HG02938 (cell line): ENCODE measurements around the gene RRP8.

ENCODE experiments used
- ATAC-seq: cut with Tn5 transposase; IDR thresholded peaks from one replicate; pipeline ENCODE4 v1.9.1; 2021; ENCODE audit warnings: mild to moderate bottlenecking, moderate library complexity; ENCODE audit not compliant: unreplicated experiment

RRP8 gene

DNA sequence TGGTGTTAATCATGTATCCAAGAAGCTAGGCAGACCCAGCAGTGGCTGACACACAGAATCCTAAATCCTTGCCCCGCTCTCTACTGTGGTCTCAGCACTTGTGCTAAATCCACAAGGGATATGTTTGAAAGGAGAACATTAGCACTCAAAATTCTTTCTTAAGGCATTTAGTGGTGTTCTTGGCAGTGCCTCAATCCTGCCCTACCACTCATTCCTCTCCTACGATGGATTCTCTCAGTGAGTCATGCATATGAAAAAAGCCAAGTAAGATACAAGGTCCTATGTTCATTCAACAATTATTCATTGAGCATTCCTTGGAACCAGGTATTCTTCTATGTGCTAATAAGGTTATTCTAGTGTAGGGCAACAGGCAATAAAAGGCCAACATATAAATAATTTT is 31.2 kb downstream of the RRP8 start:
- ATAC-seq: no peak

DNA sequence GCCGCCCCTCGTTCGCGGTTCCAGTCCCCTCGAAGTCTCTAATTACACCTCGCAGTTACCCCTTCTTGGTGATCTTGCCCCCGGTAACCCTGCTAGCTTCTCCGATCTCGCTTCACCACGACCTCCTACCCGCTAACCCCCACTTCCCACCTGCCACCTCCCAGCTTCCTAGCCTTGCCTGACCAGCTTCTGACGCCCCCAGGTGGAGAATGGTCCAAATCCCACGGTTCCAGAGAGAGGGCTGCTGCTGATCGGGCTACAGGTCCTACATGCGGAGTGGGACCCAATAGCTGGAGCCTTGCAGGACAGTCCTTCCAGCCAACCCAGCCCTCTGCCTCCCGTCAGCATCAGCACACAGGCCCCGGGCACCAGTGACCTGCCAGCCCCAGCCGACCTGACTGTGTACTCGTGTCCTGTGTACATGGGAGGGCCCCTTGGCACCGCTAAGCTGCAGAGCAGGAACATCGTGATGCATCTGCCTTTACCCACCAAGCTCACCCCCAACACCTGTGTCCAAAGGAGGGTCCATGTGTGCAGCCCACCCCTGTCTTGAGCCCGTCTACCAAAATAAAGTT is 31.9 kb downstream of the RRP8 start:
- ATAC-seq: no peak

DNA sequence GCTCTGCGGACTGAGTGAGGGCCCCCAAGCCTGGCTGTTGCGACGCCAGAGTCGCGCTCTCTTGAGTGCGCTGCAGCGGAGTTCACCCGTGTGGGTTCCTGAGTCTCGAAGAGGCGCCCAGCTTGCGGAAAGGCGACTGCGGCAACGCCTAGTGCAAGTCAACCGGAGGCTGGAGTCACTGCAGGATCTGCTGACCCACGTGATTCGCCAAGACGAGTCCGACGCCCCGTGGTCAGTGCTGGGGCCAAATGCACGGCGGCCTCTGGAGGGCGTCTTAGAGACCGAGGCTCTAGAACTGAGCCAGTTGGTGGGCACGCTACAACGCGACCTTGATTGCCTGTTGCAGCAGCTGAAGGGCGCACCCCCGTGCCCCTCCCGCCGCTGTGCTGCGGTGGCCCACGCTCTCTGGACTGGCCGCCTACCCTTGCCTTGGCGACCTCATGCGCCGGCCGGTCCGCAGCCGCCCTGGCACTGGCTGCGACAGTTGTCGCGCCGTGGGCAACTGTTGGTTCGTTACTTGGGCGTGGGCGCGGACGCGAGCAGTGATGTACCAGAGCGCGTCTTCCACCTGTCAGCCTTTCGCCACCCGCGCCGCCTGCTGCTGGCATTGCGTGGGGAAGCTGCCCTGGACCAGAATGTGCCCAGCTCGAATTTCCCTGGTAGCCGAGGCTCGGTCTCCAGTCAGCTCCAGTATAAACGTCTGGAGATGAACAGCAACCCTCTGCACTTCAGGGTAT is 32.6 kb downstream of the RRP8 start:
- ATAC-seq: no peak

DNA sequence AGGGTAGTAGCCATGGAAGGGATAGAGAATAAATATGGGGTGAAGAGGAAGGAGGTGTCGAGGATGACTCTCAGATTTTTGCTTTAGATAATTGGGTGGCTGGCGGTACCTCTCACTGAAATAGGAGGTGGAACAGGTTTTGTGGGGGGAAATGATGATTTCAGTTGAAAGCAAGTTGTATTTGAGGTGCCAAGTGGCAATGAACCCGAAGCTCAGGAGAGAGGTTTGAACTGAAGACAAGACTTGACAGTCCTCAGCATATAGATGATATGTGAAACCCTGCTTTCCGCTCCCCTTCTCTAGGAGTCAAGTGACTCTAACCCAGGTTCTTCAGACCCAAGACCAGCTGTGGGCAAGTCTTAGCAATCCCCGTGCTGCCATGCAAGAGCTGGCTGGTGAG is 33.7 kb downstream of the RRP8 start:
- no peak for ATAC-seq

DNA sequence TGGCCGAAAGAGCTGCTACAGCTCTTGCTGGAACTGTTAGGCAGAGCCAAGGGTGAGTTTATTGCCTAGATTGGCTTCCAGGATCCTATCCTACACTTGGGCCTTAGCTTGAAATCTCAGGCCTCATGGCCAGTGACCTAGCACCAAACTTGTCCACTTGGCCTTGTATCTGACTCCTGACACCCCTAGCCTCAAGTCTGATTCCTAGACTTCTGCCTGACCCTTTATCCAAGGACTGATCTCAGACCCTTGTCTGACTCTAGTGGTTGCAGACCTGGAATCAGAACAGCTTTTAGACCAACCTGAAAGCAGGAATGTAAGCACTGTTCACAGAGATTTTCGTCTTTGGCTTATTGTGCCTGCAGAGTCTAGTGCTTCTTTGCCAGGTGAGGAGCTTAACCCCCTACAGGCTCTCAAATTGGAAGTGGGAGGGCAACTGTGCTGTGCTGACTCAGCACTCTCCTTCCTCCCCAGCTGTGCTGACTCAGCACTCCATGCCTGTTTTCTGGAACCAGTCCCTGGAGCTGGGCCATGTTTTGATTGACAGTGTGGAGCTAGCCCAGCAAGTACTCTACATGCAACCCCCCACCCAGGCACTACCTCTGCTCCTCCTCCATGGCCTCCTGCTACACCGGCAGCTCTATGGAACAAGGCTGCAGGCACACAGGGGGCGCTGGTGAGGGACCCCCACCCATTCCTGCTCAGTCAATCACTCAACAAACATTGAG is 35.1 kb downstream of the RRP8 start:
- ATAC-seq: no peak

DNA sequence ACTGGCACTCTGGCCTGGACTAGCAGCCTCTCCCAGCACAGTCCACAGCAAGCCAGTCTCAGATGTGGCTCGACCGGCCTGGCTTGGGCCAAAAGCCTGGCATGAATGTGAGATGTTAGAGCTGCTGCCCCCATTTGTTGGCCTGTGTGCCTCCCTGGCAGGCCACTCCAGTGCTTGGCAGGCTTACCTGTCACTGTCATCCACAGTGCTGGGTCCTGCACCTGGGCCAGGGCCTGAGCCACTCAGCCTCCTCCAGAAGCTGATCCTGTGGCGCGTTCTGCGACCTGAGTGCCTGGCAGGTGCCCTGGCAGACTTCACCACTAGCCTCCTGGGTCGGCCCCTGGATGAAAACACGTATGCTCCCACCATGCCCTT is 36.1 kb downstream of the RRP8 start:
- ATAC-seq: no peak

DNA sequence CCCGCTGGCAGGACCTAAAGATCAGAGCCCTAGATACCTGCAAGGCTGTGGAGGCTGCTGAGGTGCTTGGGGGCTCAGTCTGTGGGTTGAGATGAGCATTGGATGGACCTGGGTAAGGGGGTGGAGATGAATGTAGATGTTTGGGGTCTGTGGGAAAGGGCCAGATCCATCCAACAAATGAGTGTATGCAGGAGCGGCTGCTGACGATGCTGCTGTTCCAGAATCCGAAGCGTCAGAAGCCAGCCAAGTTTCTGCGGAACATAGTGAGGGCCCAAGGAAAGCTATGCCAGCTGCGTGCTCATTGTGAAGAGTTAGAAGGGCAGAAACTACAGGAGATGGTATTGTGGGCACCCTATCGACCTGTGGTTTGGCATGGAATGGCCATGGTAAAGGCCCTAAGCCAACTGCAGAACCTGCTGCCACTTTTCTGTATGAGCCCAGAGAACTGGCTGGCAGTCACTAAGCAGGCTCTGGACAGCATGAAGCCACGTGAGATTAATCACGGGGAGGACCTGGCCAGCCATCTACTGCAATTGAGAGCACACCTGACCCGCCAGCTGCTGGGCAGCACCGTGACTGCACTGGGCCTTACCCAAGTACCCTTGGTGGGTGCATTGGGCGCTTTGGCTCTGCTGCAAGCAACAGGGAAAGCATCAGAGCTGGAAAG is 36.6 kb downstream of the RRP8 start:
- no peak for ATAC-seq

DNA sequence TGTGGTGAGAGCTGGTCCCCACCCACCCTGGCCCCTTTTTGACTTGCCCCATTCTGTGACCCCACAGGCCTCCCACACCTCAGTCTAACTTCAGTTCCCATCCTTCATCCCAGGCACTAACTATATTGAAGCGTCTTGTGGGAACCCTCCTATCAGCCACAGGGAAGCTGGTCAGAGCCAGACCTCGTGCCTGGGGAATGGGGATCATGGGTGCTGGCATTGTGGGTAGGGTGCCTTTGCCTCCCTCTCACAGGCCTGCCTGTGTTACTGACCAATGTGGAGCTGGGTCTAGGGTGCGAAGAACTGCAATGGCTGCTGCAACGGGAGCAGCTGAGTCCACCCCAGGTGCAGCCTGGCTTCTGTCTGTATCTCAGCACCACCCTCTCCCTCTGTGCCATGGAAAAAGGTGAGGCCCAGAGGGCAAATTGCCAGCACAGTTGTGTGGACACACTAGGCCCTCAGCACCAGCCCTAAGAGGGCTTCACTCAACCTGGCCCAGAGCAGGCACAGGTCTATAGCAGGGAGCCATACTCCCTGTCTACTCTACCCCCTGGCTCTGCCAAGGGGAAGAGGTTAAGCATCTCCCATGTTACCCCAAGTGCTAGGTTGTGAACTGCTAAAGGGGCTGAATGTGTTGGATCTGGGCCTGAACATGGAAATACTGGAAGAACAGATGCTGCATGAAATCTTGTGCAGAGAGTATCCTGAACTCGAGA is 37.3 kb downstream of the RRP8 start:
- ATAC-seq: no peak

DNA sequence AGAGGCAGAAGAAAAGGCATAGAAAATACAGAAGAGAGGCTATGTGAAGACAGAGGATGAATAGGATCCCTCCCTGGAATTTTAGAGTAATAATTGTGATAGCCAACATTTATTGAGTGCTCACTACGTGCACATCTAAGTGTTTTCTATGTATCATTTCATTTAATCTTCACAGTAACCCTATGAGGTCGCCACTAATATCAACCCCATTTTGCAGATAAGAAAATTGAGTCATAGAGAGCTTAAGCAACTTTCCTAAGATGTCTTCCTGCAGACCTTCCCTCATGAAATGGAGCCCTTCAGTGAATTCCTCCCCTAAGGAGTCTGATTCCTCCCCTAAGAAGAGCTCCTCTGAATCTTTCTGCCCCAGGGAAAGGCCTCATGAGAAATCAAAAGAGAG is 38.1 kb downstream of the RRP8 start:
- ATAC-seq: no peak

DNA sequence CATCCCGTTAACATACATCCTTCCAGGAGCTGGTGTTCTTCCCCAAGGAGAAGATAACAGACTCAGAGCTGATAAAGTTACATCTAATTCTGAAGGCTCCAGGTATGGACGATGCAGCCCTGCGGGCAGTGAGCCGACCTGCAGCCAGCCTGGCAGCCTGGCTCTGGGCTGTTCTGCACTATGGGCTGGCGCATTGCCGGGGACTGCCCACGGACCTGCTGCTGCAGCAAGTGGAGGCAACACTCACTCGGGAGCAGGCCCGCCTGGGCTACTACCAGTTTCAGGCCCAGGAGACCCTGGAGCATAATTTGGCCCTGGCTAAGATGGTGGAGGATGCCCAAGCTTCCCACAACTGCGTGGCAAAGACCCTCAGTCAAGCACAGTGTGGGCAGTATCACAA is 39.7 kb downstream of the RRP8 start:
- ATAC-seq: no peak

DNA sequence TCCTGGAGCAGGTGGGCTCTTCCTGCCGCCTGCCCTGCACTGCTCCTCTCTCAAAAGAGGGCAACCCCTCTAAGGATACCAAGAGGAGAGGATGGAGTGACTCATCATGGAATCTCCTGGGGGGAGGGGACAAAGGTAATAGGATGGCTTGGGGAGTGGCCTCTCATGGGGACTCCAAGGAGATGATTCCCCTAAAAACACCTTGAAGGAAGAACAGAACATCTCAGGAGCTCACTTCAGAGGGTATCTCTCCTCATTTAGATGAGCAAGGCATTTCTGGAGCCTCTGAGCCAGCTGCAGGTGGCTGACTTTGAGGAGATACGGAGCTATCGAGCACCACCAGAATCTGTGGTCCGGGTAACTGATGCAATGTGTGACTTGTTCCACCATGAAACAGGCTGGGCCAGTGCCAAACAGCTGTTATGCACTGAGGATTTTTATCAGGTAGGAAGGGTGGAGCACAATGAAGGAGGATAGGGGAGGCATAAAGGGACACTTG is 40.2 kb downstream of the RRP8 start:
- no peak for ATAC-seq

DNA sequence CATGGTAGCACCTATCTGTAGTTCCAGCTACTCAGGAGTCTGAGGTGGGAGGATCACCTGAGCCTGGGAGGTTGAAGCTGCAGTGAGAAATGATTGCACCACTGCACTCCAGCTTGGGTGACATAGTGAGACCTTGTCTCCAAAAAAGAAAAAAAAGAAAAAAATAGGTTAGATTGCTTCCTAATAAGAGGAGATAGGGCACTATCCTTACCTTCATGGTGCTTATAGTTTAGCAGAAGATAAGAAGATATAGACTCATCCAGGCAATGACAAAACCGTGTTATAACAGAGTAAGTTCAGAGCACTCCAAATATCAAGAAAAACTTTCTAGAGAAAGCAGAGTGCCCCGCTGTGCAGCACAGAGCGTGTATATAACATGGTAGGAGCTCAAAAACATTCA is 42.1 kb downstream of the RRP8 start:
- no peak for ATAC-seq

DNA sequence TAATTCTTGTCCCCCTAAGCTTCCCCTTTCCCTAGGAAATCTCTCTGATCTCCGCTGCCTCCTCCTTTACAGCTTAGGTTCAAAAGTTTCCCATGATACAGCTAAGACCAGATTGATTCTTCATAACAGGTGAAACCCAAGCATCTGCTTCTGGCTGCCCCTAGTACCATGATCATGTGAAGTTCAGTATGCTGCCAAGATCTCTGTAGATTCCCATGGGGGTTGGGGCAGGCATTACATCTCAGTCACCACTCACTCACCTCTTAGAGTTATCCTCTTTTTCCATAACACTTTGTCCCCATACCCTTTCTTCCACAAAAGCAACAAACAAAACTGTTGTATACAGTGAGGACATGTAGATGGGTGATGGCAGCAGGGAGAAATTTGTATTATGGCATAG is 44.0 kb downstream of the RRP8 start:
- no peak for ATAC-seq

DNA sequence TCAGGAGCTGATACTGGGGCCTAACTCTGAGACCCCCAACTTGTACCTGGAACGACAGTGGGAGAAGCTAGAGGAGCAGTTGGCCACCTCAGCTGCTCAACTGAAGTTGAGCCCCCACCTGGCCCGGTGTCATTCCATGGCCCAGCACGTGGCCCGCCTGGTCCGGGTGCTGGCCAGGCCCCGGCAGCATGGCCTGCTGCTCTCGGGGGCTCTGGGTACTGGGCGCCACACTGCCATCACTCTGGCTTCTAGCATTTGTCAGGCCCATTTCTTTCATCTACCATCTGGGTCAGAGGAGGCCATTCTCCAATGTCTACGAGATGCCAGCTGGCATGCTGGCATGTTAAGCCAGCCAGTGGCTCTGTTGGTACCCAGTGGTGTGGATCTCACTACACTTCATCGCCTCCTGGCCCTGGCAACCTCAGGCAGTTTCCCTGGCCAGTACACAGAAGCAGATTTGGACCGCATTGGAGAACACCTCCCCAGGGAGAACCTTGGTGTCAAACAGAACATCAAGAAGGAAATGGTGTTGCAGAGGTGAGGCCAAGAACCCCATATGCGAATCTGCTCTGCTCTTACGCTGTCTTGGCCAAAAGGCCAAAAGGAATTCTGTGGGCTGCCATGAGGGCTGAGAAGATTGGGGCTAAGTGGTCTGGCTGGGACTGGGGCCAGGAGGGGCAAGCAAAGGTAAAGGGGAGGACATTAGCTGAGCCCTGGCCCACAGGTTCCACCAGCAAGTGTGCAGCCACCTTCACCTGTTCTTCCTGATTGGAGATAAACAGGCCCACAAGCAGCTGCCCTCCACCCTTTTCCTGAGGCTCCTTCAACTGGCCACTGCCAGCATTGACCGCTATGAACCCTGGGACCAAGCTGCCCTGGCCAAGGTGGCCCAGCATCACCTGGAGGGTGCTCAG is 45.4 kb downstream of the RRP8 start:
- ATAC-seq: no peak

DNA sequence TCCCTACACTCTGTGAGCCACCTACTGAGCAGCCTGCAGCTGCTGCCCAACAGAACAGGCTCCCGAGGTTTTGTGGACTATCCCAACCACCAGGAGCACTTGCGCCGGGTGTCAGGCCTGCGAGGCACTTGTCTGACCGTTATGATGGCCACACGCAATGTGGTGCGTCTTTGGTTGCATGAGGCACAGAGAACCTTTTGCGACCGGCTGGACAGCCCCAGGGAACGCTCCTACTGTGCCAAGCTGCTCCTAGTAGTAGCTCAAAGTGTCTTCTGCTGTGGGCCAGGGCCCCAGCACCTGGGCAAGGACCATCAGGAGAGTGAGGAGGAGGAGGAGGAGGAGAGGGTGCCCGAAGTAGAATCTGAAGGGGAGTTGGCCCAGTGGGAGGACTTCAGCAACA is 46.4 kb downstream of the RRP8 start:
- ATAC-seq: no peak

DNA sequence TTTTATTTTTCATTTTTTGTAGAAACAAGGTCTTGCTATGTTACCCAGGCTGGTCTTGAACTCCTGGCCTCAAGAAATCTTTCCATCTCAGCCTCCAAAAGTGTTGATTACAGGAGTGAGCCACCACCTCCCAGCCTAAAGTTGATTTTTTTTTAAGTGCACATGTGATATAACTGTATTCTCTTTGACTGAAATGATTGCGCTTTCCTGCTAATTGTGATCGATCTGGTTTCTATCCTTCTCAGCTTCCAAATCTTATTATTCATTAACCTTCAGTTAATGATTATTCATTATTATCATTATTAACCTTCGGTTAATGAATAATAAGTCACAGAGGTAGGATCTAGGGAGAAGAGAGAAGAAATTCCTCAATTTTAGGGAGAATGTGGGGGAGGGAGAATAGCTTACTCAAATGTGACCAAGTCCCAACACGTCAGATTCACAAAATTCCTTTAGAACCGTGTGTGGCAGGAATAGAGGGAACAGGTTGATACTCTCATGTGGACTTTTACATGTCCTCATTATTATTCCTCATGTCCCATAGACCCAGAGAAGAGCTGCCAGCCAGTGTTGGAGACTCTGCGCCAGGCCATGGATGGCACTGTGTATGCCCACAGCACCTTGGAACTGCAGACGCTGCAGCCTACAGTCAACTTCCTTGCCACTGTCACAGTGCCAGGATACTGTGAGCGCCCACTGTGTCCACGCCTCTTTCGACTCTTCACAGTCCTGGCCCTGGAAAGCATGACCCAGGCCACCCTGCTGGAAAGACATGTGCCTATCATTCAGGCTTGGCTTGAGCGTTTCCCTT is 47.1 kb downstream of the RRP8 start:
- ATAC-seq: no peak

DNA sequence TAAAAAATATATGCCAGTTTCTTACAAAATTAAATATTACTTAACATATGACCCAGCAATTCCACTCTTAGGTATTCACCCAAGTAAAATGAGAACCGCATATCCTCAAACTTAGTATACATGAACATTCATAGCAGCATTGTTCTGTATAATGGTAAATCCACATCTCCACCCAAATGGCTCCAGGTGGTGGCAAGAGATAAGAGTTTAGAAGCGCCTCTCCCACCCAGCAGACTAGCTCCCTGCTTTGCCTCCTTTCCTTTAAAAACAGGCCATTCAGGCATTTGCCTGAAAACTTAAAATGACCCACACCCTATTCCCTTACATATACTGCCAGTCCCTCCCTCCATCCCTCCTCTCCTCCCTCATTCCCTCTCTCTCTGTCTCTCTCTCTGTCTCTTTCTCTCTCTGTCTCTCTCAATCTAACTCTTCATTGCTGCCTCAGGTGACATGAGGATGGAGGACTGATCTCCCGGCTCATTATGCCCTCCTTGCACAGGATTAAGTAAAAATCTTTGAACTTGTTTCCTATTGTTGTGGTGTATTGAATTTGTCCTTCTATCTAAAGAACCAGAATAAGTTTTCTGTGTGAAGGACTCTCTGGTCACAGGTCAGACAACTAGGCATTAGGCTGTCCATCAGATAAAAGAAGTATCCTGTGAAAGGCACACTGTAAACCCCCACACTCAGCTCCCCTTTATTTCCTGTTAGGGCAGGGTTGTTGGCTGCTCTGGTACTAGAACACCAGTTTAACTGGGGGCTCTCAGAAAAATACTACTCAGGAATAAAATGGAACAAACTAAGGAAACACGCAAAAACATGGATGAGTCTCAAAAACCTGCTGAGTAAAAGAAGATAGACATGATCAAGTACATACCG is 48.3 kb downstream of the RRP8 start:
- ATAC-seq: no peak

DNA sequence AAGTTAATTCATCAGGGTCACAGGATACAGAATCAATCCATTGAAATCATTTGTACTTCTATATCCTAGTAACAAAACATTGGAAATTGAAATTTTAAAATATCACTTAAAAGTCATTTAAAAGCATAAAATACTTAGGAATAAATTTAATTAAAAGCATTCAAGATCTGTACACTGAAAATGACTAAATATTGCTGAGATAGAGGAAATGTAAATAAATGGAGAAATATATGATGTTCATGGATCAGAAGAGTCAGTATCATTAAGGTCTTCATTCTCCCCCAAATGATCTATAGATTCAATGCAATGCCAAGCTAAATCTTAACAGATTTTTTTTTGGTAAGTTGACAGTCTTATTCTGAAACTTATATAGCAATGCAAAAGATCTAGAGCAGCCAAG is 49.8 kb downstream of the RRP8 start:
- ATAC-seq: no peak
